PFSK-1 (cell line): ENCODE measurements around the gene SPRY2.

Experiments used
- POLR2AphosphoS5 ChIP-seq: IDR thresholded peaks from 2 replicates; pipeline ENCODE4 v1.6.1; 2012; ENCODE audit warnings: low read depth, mild to moderate bottlenecking, control low read depth, low read length, moderate library complexity
- SIN3A ChIP-seq: IDR thresholded peaks from 2 replicates; pipeline ENCODE4 v1.6.1; 2012; ENCODE audit warnings: mild to moderate bottlenecking, low read length, moderate library complexity, borderline replicate concordance; ENCODE audit not compliant: insufficient read depth
- TAF1 ChIP-seq: IDR thresholded peaks from 2 replicates; pipeline ENCODE4 v1.6.1; 2012; ENCODE audit warnings: low read length, control low read depth, borderline replicate concordance; ENCODE audit not compliant: insufficient read depth

GRCh38 chr13:80309926-80310325 lies 31.0 kb downstream of the SPRY2 start:
- TF ChIP-seq POLR2AphosphoS5 (no peak), TAF1 (no peak), SIN3A (no peak)
